WI38 (cell line): ENCODE measurements around the gene MYL4.

ENCODE experiments used
- H3K4me3 ChIP-seq: 2 replicates; pipeline ENCODE4 v1.5.1; 2011; ENCODE audit warnings: low read depth, mild to moderate bottlenecking, control low read depth, low read length
- TF ChIP-seq, protein P1 (sequence below): IDR thresholded peaks from 2 replicates; pipeline ENCODE4 v1.5.1; 2012; ENCODE audit warnings: low read depth, mild to moderate bottlenecking, control low read depth, low read length

The MYL4 gene

DNA sequence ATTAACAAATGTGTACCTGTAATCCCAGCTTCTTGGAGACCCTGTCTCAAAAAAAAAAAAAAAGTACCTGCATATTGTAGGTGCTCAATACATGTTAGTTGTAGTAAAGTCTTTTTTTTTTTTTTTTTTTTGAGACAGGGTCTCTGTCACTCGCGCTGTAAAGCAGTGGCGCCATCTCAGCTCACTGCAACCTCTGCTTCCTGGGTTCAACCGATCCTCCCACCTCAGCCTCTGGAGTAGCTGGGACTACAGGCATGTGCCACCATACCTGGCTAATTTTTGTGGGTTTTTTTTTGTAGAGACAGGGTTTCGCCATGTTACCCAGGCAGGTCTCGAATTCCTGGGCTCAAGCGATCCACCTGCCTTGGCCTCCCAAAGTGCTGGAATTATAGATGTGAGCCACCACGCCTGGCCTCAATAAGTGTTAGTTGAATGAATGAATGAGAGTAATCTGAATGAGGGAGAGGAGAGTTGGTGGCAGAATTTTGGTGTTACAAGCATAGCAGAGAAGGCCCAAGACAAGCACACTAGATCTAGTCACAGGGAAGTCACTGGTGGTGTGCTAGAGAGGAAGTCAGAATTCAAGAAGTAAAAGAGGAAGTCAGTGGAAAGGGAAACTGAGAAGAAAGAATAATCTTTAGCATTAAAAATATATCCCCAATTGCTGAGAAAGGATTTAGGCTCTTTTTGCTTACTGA, 9.4 kb upstream of the MYL4 start:
- no peak overlapping the region for H3K4me3 ChIP-seq
- TF ChIP-seq, protein P1, sequence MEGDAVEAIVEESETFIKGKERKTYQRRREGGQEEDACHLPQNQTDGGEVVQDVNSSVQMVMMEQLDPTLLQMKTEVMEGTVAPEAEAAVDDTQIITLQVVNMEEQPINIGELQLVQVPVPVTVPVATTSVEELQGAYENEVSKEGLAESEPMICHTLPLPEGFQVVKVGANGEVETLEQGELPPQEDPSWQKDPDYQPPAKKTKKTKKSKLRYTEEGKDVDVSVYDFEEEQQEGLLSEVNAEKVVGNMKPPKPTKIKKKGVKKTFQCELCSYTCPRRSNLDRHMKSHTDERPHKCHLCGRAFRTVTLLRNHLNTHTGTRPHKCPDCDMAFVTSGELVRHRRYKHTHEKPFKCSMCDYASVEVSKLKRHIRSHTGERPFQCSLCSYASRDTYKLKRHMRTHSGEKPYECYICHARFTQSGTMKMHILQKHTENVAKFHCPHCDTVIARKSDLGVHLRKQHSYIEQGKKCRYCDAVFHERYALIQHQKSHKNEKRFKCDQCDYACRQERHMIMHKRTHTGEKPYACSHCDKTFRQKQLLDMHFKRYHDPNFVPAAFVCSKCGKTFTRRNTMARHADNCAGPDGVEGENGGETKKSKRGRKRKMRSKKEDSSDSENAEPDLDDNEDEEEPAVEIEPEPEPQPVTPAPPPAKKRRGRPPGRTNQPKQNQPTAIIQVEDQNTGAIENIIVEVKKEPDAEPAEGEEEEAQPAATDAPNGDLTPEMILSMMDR = no peak

DNA sequence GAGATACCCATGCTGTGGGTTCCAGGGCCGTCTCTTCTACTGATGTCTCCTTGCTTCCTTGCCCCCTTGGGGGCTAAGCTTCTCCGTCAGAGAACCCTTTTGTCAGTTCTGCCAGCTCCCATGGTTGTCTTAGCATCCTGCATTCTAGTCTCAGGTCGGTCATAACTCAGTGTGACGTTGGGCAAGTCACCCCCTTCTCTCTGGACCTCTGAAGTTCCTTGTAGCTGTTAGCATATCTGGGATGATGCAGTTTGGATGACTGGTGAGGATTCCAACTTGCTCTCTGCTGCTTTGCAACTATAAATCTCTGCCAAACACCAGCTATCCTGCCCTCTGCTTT, 8.9 kb upstream of the MYL4 start:
- TF ChIP-seq, protein P1 = no peak
- H3K4me3 ChIP-seq = no peak overlapping the region

DNA sequence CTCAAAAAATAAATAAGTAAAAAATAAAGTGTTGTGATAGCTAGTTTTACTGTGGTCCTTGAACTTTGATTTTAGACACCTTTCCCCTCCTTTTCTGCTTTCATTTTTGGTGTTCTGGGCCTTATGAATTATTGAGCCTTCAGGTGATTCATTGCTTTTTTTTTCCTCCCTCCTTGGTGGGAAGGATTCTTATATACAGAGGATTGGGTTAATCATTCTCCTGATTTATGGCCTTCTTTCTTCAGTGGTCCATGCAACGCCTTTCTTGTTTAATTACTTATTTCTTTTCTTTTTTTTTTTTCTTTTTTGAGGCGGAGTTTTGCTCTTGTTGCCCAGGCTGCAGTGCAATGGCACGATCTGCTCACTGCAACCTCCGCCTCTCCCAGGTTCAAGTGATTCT, 8.0 kb upstream of the MYL4 start:
- TF ChIP-seq, protein P1 = no peak

DNA sequence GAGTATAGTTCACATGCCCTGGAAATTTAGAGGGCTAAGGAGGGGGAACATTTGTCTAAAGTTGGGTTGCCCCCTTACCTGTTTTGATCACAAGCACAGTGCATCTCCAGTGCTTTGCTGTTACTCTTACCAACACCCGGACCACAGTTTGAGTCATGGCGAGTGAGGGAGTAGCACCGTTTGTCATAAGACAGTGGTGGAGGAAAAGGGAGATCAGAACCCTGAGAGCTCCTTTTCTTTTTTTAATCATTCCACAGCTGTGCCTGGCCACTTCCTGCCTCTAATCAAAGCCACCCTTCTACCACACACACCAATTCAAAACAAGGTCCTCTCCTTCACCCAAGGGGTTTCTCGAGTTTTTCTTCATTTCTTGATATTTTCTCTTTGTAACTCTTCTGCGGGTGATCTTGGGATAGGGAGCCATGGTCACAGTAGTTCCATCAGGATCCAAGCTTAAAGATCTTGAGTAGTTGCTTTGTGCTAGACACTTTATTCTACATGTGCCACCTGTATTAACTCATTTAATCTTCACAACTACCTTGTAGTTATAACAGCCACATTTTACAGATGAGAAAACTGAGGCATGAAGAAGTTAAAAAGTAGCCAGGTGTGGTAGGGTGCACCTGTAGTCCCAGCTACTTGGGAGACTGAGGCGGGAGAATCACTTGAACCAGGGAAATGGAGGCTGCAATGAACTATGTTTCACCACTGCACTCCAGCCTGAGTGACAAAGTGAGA, 5.0 kb upstream of the MYL4 start:
- TF ChIP-seq, protein P1 = no peak
- H3K4me3 ChIP-seq = no peak overlapping the region

More for the DNA sequence above, 8.0 kb upstream of the MYL4 start:
- H3K4me3 ChIP-seq = no peak overlapping the region

DNA sequence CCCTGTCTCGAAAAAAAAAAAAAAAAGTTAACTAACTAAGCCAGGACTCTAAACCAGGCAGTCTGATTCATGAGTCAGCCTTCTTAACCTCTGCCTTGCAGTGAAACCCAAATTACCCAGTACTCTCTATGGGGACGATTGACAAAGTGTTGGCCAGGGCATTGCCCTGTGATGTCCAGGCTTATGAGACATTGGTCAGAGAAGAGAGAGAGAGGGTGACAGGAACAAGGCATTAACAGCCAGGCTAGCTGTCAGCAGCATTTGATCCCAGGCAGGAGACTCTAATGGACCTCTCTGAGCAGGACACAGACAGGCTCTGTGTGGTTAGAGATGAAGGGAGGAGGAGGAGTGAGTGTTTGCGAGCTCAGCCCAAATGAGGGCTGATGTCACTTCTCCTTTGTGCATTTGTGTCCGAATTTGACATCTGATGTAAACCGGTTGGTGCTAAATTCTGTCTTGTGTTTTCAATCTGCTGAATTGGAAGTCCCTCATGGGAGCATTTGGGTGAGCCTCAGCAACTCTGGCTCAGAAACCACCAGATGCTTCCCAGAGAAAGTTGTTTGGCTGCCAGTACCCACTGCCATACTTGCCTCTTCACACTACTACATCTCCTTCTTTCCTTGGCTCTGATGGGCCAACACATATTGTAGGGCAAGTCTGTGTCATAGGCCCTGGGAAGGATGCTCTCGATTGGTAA, 4.3 kb upstream of the MYL4 start:
- H3K4me3 ChIP-seq = no peak overlapping the region
- TF ChIP-seq, protein P1 = no peak

DNA sequence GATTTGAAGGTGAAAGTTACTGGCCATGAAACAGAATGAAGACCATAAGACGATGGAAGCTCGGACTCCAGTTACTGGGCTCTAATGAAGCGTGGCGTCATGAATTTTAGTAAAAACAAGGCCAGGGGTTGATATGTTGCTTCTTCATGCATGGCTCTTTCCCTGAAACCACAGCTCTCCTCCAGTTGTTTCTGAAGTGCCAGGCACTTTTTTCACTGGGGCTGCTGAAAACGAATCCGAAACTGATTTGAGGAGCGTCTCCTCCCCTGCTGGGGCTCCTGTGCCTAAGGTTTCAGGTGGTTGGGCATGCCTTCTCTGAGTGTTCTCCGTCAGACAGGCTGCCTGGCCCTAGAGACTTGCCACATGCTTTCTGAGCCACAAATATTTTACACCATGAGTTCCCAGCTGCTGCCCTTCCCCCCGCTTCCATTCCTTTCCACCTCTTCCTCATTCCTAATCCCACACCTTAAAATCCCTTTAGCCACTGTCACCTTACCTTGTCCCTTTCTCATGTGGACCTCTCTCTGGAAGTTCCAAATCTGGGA, 3.7 kb upstream of the MYL4 start:
- TF ChIP-seq, protein P1 = no peak
- no peak overlapping the region for H3K4me3 ChIP-seq
